ENCODE measurements around the gene KRTAP5-6. TPM values are rescaled to one million over a fixed set of nuclear protein-coding genes. Genes with fewer than 3 reads are reported as not detected.

The KRTAP5-6 gene
- total RNA-seq, 4 donors from 2014 or later, result not detected

- intact Hi-C loops (cut with DNase I; ENCODE audit: low total_unique reads), result no loop called here
- Histone ChIP-seq H3K9me3 (no peaks in the 10 kb centered on the region), H3K27me3 (peaks cover 0 to 3% of the 10 kb centered on the region in 2 donors), H3K36me3 (no peaks in the 10 kb centered on the region), H3K27ac (no peak overlapping the region), H3K4me1 (peaks cover 0 to 10% of the 10 kb centered on the region in 2 donors), H3K4me3 (no peak overlapping the region)
- no peak for DNase-seq
- TF ChIP-seq POLR2A (IDR thresholded peaks at IDR 0.05) (no peak), CTCF (IDR thresholded peaks at IDR 0.05) (no peak)
Observed at GRCh38 chr11:1746511-1746931, 49.5 kb downstream of the KRTAP5-6 start.

GRCh38 chr11:1746956-1747752, 50.2 kb downstream of the KRTAP5-6 start:
- Histone ChIP-seq H3K4me3 (no peak overlapping the region), H3K4me1 (peaks cover 0 to 10% of the 10 kb centered on the region in 2 donors), H3K9me3 (no peaks in the 10 kb centered on the region), H3K27me3 (peaks cover 0 to 3% of the 10 kb centered on the region in 2 donors), H3K36me3 (no peaks in the 10 kb centered on the region), H3K27ac (no peak overlapping the region)
- DNase-seq, result no peak
- intact Hi-C loops (cut with DNase I; ENCODE audit: low total_unique reads), result no loop called here
- no peak for TF ChIP-seq POLR2A (IDR thresholded peaks at IDR 0.05)
- TF ChIP-seq CTCF (IDR thresholded peaks at IDR 0.05), result no peak

Other genes with a start within 250 kb of the KRTAP5-6 start
- 10 to 100 TPM; 17.1 to 72.6 (median 23.6) TPM for gene MOB2, start 210.4 kb upstream of the KRTAP5-6 start, total RNA-seq
- 10 to 100 TPM in 1 of 4 donors, 1 to 10 TPM in 2, under 1 TPM in 1; under 0.01 to 21.7 (median 3.1) TPM for gene DUSP8, start 124.9 kb upstream of the KRTAP5-6 start, total RNA-seq
- gene KRTAP5-1, start 111.9 kb upstream of the KRTAP5-6 start, total RNA-seq, result not detected
- not detected for gene KRTAP5-2, start 98.9 kb upstream of the KRTAP5-6 start, total RNA-seq
- not detected for gene KRTAP5-3, start 88.7 kb upstream of the KRTAP5-6 start, total RNA-seq
- not detected for gene KRTAP5-4, start 75.1 kb upstream of the KRTAP5-6 start, total RNA-seq
- gene KRTAP5-5, start 67.4 kb upstream of the KRTAP5-6 start, total RNA-seq, result not detected
- gene IFITM10, start 53.4 kb downstream of the KRTAP5-6 start, total RNA-seq, result under 1 TPM in 1 of 4 donors, not detected in 3; 0.85 TPM
- gene CTSD, start 66.7 kb downstream of the KRTAP5-6 start, total RNA-seq, result 100 to 1,000 TPM in 2 of 4 donors, 10 to 100 TPM in 2; 80.0 to 188 (median 126) TPM
- 1 to 10 TPM in 1 of 4 donors, not detected in 3; 2.0 TPM for gene SYT8, start 137.8 kb downstream of the KRTAP5-6 start, total RNA-seq
- gene TNNI2, start 141.8 kb downstream of the KRTAP5-6 start, total RNA-seq, result 1 to 10 TPM in 1 of 4 donors, under 1 TPM in 1, not detected in 2; 0.95 to 1.5 TPM
- 100 to 1,000 TPM in 1 of 4 donors, 10 to 100 TPM in 3; 11.2 to 112 (median 25.1) TPM for gene LSP1, start 155.9 kb downstream of the KRTAP5-6 start, total RNA-seq
- not detected for gene PRR33, start 194.7 kb downstream of the KRTAP5-6 start, total RNA-seq
- 10 to 100 TPM in 2 of 4 donors, 1 to 10 TPM in 1, not detected in 1; 3.2 to 60.6 (median 29.3) TPM for gene TNNT3, start 222.5 kb downstream of the KRTAP5-6 start, total RNA-seq

All from uterus (tissue), 4 donors.